Endothelial cell of umbilical vein (primary cell): ENCODE measurements around the gene MVD.

Source experiments
- EZH2 ChIP-seq: IDR thresholded peaks from 2 replicates; pipeline ENCODE4 v1.6.1; 2012; ENCODE audit warnings: borderline replicate concordance, low read depth, mild to moderate bottlenecking, moderate library complexity, low read length, inconsistent platforms; ENCODE audit not compliant: severe bottlenecking
- JUN ChIP-seq: IDR thresholded peaks from 2 replicates; pipeline ENCODE4 v1.6.1; 2011; ENCODE audit warnings: borderline replicate concordance, low read depth; ENCODE audit not compliant: insufficient read length, insufficient read depth
- POLR2A ChIP-seq: IDR thresholded peaks from 2 replicates; pipeline ENCODE4 v1.6.1; 2012; ENCODE audit warnings: low read depth, mild to moderate bottlenecking, control low read depth, low read length
- POLR2AphosphoS5 ChIP-seq: IDR thresholded peaks from 2 replicates; pipeline ENCODE4 v1.6.1; 2012; ENCODE audit warnings: low read depth, mild to moderate bottlenecking, control low read depth, low read length, moderate library complexity; ENCODE audit not compliant: insufficient read depth
- TF ChIP-seq, protein P1 (sequence below), 2 donors: IDR thresholded peaks; 1 replicate in 1 of 2; 2 replicates in 1 of 2; pipeline ENCODE4 v1.5.1; 2011; ENCODE audit warnings: low read length in 2 of 2, mild to moderate bottlenecking in 2 of 2, moderate library complexity in 2 of 2, control low read depth in 1 of 2, inconsistent platforms in 1 of 2, low read depth in 1 of 2; ENCODE audit not compliant: insufficient read depth in 1 of 2; ENCODE audit errors: extremely low read depth in 1 of 2
- TF ChIP-seq, protein P2 (sequence below): IDR thresholded peaks from 2 replicates; pipeline ENCODE4 v1.6.1; 2011; ENCODE audit not compliant: insufficient read depth, insufficient read length

GRCh38 chr16:88665570-88665969, 2.7 kb upstream of the MVD start:
- TF ChIP-seq, protein P1, sequence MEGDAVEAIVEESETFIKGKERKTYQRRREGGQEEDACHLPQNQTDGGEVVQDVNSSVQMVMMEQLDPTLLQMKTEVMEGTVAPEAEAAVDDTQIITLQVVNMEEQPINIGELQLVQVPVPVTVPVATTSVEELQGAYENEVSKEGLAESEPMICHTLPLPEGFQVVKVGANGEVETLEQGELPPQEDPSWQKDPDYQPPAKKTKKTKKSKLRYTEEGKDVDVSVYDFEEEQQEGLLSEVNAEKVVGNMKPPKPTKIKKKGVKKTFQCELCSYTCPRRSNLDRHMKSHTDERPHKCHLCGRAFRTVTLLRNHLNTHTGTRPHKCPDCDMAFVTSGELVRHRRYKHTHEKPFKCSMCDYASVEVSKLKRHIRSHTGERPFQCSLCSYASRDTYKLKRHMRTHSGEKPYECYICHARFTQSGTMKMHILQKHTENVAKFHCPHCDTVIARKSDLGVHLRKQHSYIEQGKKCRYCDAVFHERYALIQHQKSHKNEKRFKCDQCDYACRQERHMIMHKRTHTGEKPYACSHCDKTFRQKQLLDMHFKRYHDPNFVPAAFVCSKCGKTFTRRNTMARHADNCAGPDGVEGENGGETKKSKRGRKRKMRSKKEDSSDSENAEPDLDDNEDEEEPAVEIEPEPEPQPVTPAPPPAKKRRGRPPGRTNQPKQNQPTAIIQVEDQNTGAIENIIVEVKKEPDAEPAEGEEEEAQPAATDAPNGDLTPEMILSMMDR (IDR thresholded peaks at IDR 0.05; ENCODE audit: extremely low read depth in 1 of 2, insufficient read depth in 1 of 2, low read depth in 1 of 2, low read length in 2 of 2): no peak
- TF ChIP-seq POLR2AphosphoS5 (no peak), POLR2A (no peak), EZH2 (no peak), JUN (no peak)
- TF ChIP-seq, protein P2, sequence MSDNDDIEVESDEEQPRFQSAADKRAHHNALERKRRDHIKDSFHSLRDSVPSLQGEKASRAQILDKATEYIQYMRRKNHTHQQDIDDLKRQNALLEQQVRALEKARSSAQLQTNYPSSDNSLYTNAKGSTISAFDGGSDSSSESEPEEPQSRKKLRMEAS: no peak
